Glutamatergic neuron (in vitro differentiated cells): Measurements from ENCODE around the gene BBX. TPM values are rescaled to one million over a fixed set of nuclear protein-coding genes. Genes with fewer than 3 reads are reported as not detected.

Experiments used
- DNase-seq: peaks from one replicate; pipeline ENCODE4 v3.0.0; 2022
- H3K27ac Mint-ChIP-seq: one replicate; pipeline ENCODE4 v1.8.0; 2020; ENCODE audit warnings: mild to moderate bottlenecking, mixed read lengths, inconsistent platforms; ENCODE audit not compliant: unreplicated experiment
- H3K27me3 Mint-ChIP-seq: one replicate; pipeline ENCODE4 v1.8.0; 2020; ENCODE audit warnings: mild to moderate bottlenecking, moderate library complexity, mixed read lengths, inconsistent platforms; ENCODE audit not compliant: unreplicated experiment
- H3K36me3 Mint-ChIP-seq: one replicate; pipeline ENCODE4 v1.8.0; 2020; ENCODE audit warnings: mild to moderate bottlenecking, mixed read lengths, inconsistent platforms; ENCODE audit not compliant: unreplicated experiment
- H3K4me1 Mint-ChIP-seq: one replicate; pipeline ENCODE4 v1.8.0; 2020; ENCODE audit warnings: mild to moderate bottlenecking, low read depth, mixed read lengths, inconsistent platforms; ENCODE audit not compliant: unreplicated experiment
- H3K4me3 Mint-ChIP-seq: one replicate; pipeline ENCODE4 v1.8.0; 2020; ENCODE audit warnings: mild to moderate bottlenecking, mixed read lengths, inconsistent platforms; ENCODE audit not compliant: unreplicated experiment
- H3K9me3 Mint-ChIP-seq: one replicate; pipeline ENCODE4 v1.8.0; 2020; ENCODE audit warnings: mild to moderate bottlenecking, moderate library complexity, mixed read lengths, inconsistent platforms; ENCODE audit not compliant: unreplicated experiment
- total RNA-seq: library from RNA; stranded (reverse); fragmentation: NEBNext Ultra II Directional; extraction: Animal tissue kit (Norgen Biotek cat#: 25700); gene quantifications from one replicate; pipeline ENCODE4 v1.2.1, GENCODE V29; 2021; ENCODE audit not compliant: unreplicated experiment
- TF ChIP-seq, protein P1 (sequence below): fragments of 200-600 bp; sonication (generic); IDR thresholded peaks from one replicate; pipeline ENCODE4 v1.5.0; 2021; ENCODE audit not compliant: partially characterized antibody, unreplicated experiment

Gene BBX
- total RNA-seq, 1 donor from 2014 or later, result 71.0 TPM

DNA sequence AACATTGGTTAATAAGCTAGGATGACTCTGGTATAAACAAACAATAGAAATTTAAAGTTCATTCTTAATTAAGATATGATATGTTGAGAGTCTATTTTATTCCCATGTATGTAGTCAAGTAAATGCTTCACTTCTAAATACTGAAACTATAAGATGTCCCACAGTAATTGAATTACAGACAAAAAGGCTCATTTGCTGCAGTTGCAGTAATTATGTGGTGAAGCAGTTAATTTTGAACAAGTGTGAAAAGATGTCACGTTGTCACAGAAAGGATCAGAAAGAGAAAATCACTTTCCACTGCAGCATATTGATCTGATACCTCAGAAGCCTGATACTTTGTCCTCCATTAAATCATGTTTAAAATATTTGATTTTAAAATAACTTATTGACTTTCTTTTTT is 159.8 kb downstream of the BBX start:
- H3K27ac Mint-ChIP-seq, result no peak overlapping the region
- no peaks in the 10 kb centered on the region for H3K27me3 Mint-ChIP-seq
- no peak for DNase-seq
- H3K36me3 Mint-ChIP-seq, result no peaks in the 10 kb centered on the region
- peaks cover 24% of the 10 kb centered on the region for H3K4me1 Mint-ChIP-seq
- H3K4me3 Mint-ChIP-seq, result no peak overlapping the region
- TF ChIP-seq, protein P1, sequence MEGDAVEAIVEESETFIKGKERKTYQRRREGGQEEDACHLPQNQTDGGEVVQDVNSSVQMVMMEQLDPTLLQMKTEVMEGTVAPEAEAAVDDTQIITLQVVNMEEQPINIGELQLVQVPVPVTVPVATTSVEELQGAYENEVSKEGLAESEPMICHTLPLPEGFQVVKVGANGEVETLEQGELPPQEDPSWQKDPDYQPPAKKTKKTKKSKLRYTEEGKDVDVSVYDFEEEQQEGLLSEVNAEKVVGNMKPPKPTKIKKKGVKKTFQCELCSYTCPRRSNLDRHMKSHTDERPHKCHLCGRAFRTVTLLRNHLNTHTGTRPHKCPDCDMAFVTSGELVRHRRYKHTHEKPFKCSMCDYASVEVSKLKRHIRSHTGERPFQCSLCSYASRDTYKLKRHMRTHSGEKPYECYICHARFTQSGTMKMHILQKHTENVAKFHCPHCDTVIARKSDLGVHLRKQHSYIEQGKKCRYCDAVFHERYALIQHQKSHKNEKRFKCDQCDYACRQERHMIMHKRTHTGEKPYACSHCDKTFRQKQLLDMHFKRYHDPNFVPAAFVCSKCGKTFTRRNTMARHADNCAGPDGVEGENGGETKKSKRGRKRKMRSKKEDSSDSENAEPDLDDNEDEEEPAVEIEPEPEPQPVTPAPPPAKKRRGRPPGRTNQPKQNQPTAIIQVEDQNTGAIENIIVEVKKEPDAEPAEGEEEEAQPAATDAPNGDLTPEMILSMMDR, result no peak
- H3K9me3 Mint-ChIP-seq, result peaks cover 4% of the 10 kb centered on the region

DNA sequence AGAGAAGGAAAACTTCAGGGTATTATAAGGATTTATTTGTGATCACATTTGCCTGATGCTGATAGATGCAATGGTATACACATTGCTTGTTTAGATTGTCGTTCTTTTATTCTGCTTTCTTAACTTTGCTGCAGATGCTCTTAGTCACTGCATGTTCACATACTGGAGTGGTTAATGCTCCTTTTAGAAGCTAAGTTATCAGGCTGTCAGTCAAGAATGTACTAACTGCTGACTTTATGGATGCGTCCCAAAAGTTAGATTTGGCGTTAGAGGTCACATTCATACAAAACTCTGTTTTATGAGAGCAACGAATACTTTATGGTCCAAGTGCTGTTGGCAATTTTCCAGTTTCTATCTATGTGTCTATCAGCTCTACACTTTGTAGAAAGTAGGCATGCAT is 160.7 kb downstream of the BBX start:
- no peaks in the 10 kb centered on the region for H3K36me3 Mint-ChIP-seq
- H3K27me3 Mint-ChIP-seq, result peaks cover 2% of the 10 kb centered on the region
- DNase-seq, result no peak
- H3K4me1 Mint-ChIP-seq, result peaks cover 24% of the 10 kb centered on the region
- TF ChIP-seq, protein P1, result no peak
- peaks cover 4% of the 10 kb centered on the region for H3K9me3 Mint-ChIP-seq
- H3K27ac Mint-ChIP-seq, result no peak overlapping the region
- no peak overlapping the region for H3K4me3 Mint-ChIP-seq

DNA sequence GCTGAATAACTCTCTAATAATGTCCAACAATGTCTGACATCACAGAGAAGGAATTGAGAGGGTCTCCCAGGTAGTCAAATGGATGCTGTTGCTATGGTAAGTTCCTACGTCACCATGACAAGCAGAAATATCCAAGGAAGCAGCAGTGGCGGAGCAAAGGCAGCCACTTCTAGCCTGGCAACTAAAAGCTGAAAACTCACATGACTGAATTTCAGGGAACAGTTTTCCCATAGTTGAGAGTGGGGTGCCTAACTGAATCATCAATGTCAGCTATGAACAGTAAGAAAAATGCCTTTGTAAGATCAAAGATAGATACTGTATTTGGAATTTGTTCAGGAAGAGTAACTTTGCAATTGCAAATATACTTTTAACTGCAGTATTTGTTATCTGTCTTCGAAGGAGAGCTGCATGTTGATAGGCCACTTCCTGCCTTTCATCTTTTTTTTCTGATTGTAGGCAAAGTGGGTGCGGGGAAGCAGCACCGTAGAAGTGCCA is 161.7 kb downstream of the BBX start:
- Mint-ChIP-seq H3K4me3 (no peak overlapping the region), H3K4me1 (peaks cover 25% of the 10 kb centered on the region), H3K27ac (no peak overlapping the region)

GRCh38 chr3:107685383-107685782 is 162.6 kb downstream of the BBX start:
- TF ChIP-seq, protein P1, result no peak
- DNase-seq, result no peak
- peak overlapping the region; percentile 32 for H3K4me3 Mint-ChIP-seq
- no peak overlapping the region for H3K27ac Mint-ChIP-seq
- H3K4me1 Mint-ChIP-seq, result peaks cover 27% of the 10 kb centered on the region
- peaks cover 2% of the 10 kb centered on the region for H3K27me3 Mint-ChIP-seq
- H3K36me3 Mint-ChIP-seq, result no peaks in the 10 kb centered on the region
- peaks cover 4% of the 10 kb centered on the region for H3K9me3 Mint-ChIP-seq

More for the DNA sequence above, 161.7 kb downstream of the BBX start:
- Mint-ChIP-seq H3K36me3 (no peaks in the 10 kb centered on the region), H3K9me3 (peaks cover 4% of the 10 kb centered on the region), H3K27me3 (peaks cover 2% of the 10 kb centered on the region)
- TF ChIP-seq, protein P1, result no peak
- no peak for DNase-seq

DNA sequence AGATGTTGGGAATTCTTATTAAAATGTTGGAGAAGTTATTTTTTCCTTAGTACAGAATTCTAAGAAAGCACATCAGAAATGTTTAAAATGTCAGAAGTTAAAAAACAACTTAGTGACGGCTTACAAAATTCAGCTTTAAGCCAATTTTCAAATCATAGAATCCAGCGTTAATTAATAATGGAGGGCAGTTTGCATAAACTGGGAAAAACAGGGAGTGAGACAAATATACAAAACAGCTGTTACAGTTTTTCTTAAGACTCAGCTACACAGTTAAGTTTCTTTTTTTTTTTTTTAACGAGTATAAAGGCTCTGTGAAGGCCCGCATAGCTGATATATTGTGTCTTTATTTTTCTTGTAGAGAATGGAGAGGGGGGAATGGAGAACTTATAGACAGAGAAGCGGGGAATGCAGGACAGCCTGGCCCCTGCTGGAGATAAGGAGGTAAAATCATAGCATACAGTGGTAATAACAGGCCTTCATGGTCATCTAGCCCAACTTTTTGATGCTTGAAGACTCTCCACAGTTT is 164.4 kb downstream of the BBX start:
- Mint-ChIP-seq H3K4me3 (no peak overlapping the region), H3K4me1 (peaks cover 31% of the 10 kb centered on the region), H3K27ac (no peak overlapping the region), H3K36me3 (no peaks in the 10 kb centered on the region), H3K9me3 (peaks cover 4% of the 10 kb centered on the region), H3K27me3 (peaks cover 2% of the 10 kb centered on the region)
- no peak for DNase-seq
- TF ChIP-seq, protein P1, result no peak
